SK-N-SH (cell line): ENCODE results near the gene YBX1. TPM values are rescaled to one million over a fixed set of nuclear protein-coding genes. Genes with fewer than 3 reads are reported as not detected.

Experiments
- CTCF ChIA-PET: fragments of 300-600, 350-600 bp; formaldehyde crosslinking; extraction: SDS; loops from one replicate; lab custom pipeline; 2021; lab: Yijun Ruan, JAX
- POLR2A ChIA-PET: fragments of 350-600 bp; sonication (Branson Sonifier 250); formaldehyde crosslinking; extraction: SDS; loops from one replicate; lab custom pipeline; 2020; ENCODE audit warnings: antibody characterized with exemption, inconsistent platforms; lab: Yijun Ruan, JAX
- DNase-seq: peaks from one replicate; pipeline ENCODE4 v3.0.0; 2012
- H2AFZ ChIP-seq: fragments of 200-600 bp; sonication (generic); 2 replicates; pipeline ENCODE4 v1.8.1; 2016; ENCODE audit warnings: antibody characterized with exemption, mild to moderate bottlenecking, low read depth
- H3F3A ChIP-seq: fragments of 200-600 bp; sonication (generic); replicated peaks from 2 replicates; pipeline ENCODE3; 2016; ENCODE audit warnings: antibody characterized with exemption, mild to moderate bottlenecking; ENCODE audit not compliant: insufficient read depth
- H3K27ac ChIP-seq, 2 experiments: fragments of 200-500 bp in 1 of 2; fragments of 200-600 bp in 1 of 2; sonication (Bioruptor generic) in 1 of 2; sonication (generic), shearing (Covaris generic) in 1 of 2; 2 replicates each; pipeline versions ENCODE4 v1.5.1 to v1.6.1; 2014 to 2016; ENCODE audit warnings: low read depth in 2 of 2, inconsistent platforms in 1 of 2, low read length in 1 of 2, mild to moderate bottlenecking in 1 of 2, mixed read lengths in 1 of 2
- H3K27me3 ChIP-seq: fragments of 200-600 bp; sonication (generic), shearing (Covaris generic); 2 replicates; pipeline ENCODE4 v1.6.1; 2016; ENCODE audit warnings: mixed run types; ENCODE audit not compliant: insufficient read depth
- H3K36me3 ChIP-seq, 2 experiments: fragments of 200-500 bp in 1 of 2; fragments of 200-600 bp in 1 of 2; sonication (Bioruptor generic) in 1 of 2; sonication (generic) in 1 of 2; replicated peaks in 1 of 2; 2 replicates each; pipeline versions ENCODE3 to v1.5.1; 2014 to 2016; ENCODE audit warnings: low read length in 1 of 2, mild to moderate bottlenecking in 1 of 2; ENCODE audit not compliant: insufficient read depth in 2 of 2, control insufficient read depth in 1 of 2
- H3K4me1 ChIP-seq, 2 experiments: fragments of 200-500 bp in 1 of 2; fragments of 200-600 bp in 1 of 2; sonication (Bioruptor generic) in 1 of 2; sonication (generic), shearing (Covaris generic) in 1 of 2; 2 replicates each; pipeline versions ENCODE4 v1.5.1 to v1.6.1; 2014 to 2016; ENCODE audit warnings: low read depth in 1 of 2, low read length in 1 of 2, mixed run types in 1 of 2; ENCODE audit not compliant: insufficient read depth in 2 of 2, control insufficient read depth in 1 of 2
- H3K4me2 ChIP-seq: fragments of 200-600 bp; sonication (generic), shearing (Covaris generic); 2 replicates; pipeline ENCODE4 v1.6.1; 2017; ENCODE audit warnings: mixed run types
- H3K4me3 ChIP-seq, 2 experiments: fragments of 200-500 bp in 1 of 2; fragments of 200-600 bp in 1 of 2; sonication (Bioruptor generic) in 1 of 2; sonication (generic), shearing (Covaris generic) in 1 of 2; 2 replicates each; pipeline versions ENCODE4 v1.5.1 to v1.8.1; 2014 to 2016; ENCODE audit warnings: low read depth in 2 of 2, inconsistent platforms in 1 of 2, low read length in 1 of 2, mild to moderate bottlenecking in 1 of 2, mixed read lengths in 1 of 2, moderate library complexity in 1 of 2
- H3K79me2 ChIP-seq: fragments of 200-600 bp; sonication (generic); 2 replicates; pipeline ENCODE4 v1.8.1; 2017; ENCODE audit warnings: mild to moderate bottlenecking; ENCODE audit not compliant: insufficient read depth
- H3K9ac ChIP-seq: fragments of 200-600 bp; sonication (generic); 2 replicates; pipeline ENCODE4 v1.6.1; 2017; ENCODE audit warnings: mixed run types
- H3K9me2 ChIP-seq: fragments of 200-600 bp; sonication (generic); 2 replicates; pipeline ENCODE4 v1.6.1; 2017; ENCODE audit warnings: mixed run types
- H3K9me3 ChIP-seq: fragments of 200-600 bp; sonication (generic); 2 replicates; pipeline ENCODE4 v1.6.1; 2017; ENCODE audit warnings: mixed run types, mild to moderate bottlenecking, moderate library complexity
- H4K20me1 ChIP-seq: fragments of 200-600 bp; sonication (generic); 2 replicates; pipeline ENCODE4 v1.6.1; 2017; ENCODE audit warnings: mild to moderate bottlenecking, mixed run types; ENCODE audit not compliant: insufficient read depth
- EZH2phosphoT487 ChIP-seq: fragments of 200-600 bp; sonication (generic); IDR thresholded peaks from 2 replicates; pipeline ENCODE4 v1.6.1; 2017; ENCODE audit warnings: low read depth, mixed run types, mild to moderate bottlenecking, antibody characterized with exemption, moderate library complexity, borderline replicate concordance
- FOXJ3 ChIP-seq: sonication (generic); formaldehyde crosslinking; IDR thresholded peaks from 2 replicates; pipeline ENCODE4 v1.5.1; 2020; ENCODE audit warnings: mild to moderate bottlenecking, missing genetic modification reagents
- FOXM1 ChIP-seq: IDR thresholded peaks from 2 replicates; pipeline ENCODE4 v1.4.0; 2012; ENCODE audit warnings: low read depth, mild to moderate bottlenecking
- GATA2 ChIP-seq: sonication (generic); formaldehyde crosslinking; IDR thresholded peaks from 2 replicates; pipeline ENCODE4 v1.5.0; 2020; ENCODE audit warnings: mild to moderate bottlenecking, missing genetic modification reagents
- IRF3 ChIP-seq: fragments of 150-350 bp; IDR thresholded peaks from 2 replicates; pipeline ENCODE4 v1.6.1; 2016; ENCODE audit warnings: mild to moderate bottlenecking, low read depth, low read length
- JUND ChIP-seq: IDR thresholded peaks from 2 replicates; pipeline ENCODE4 v1.4.0; 2012
- MXI1 ChIP-seq: IDR thresholded peaks from 2 replicates; pipeline ENCODE4 v1.6.1; 2012; ENCODE audit warnings: mild to moderate bottlenecking, low read depth, low read length, improper control_type of control experiment
- NFIC ChIP-seq: IDR thresholded peaks from 2 replicates; pipeline ENCODE4 v1.4.0; 2012; ENCODE audit warnings: borderline replicate concordance
- NRF1 ChIP-seq: IDR thresholded peaks from 2 replicates; pipeline ENCODE4 v1.6.1; 2012; ENCODE audit warnings: low read depth, mild to moderate bottlenecking, low read length
- RFX5 ChIP-seq: IDR thresholded peaks from 2 replicates; pipeline ENCODE4 v1.6.1; 2012; ENCODE audit warnings: mild to moderate bottlenecking, improper control_type of control experiment, low read length
- SIN3A ChIP-seq: IDR thresholded peaks from 2 replicates; pipeline ENCODE4 v1.6.1; 2012; ENCODE audit warnings: low read depth, mild to moderate bottlenecking, low read length, moderate library complexity, borderline replicate concordance
- USF2 ChIP-seq: fragments of 150-350 bp; IDR thresholded peaks from 2 replicates; pipeline ENCODE4 v1.6.1; 2017; ENCODE audit warnings: antibody characterized with exemption, low read length, low read depth, borderline replicate concordance
- YY1 ChIP-seq: IDR thresholded peaks from 2 replicates; pipeline ENCODE4 v1.4.0; 2012; ENCODE audit warnings: low read depth, mild to moderate bottlenecking
- WGBS: methylation state at CpG from one replicate; pipeline ENCODE4 v1.1.6; 2017; ENCODE audit warnings: low lambda C conversion rate; 5-methylcytosine and 5-hydroxymethylcytosine counted together
- polyA plus RNA-seq, 3 experiments: library from polyadenylated mRNA; depleted of rRNA; stranded (reverse); fragments of >200 nt; gene quantifications; 2 replicates each; pipeline ENCODE4 v1.2.3, GENCODE V29; 2012
- TF ChIP-seq, protein P1 (sequence below): IDR thresholded peaks from 2 replicates; pipeline ENCODE4 v1.6.1; 2012; ENCODE audit warnings: mild to moderate bottlenecking, low read depth, low read length, moderate library complexity

YBX1 gene
- polyA plus RNA-seq, 1 of the 3 experiments (the other 2 are of a cell fraction): 592 TPM

DNA sequence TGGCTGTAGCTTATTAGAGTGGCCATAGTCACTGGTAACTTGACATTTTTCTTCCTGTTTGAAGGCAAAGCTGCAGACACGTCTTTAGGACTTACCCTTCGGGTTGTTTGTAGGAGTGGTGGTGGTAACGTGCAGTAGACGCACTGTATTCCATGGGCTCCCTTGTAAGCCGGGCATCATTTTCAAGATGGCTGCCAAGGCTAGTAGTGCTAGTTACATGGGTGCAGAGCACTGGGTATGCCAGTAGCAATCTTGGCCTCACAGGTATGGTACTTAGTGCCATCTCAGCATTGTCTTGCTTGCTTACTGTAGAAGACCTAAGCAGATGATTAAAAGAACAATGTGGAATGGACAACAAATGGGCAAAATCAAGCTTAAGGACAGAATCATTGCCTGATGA is 1.9 kb downstream of the YBX1 start:
- H3F3A ChIP-seq: no peaks in the 10 kb centered on the region
- ChIA-PET POLR2A (interaction anchor here (2.4 kb wide), 1 partner anchor 8 kb away, joined by 9 read pairs; no protein-coding TSS in a partner anchor), CTCF (interaction anchor here (0.7 to 1.5 kb wide), 3 partner anchors 63 to 389 kb away, joined by 3 read pairs; no protein-coding TSS in a partner anchor)
- H3K79me2 ChIP-seq: peaks cover 74% of the 10 kb centered on the region
- DNase-seq: peak; percentile 42
- H3K4me2 ChIP-seq: peak overlapping the region; percentile 88
- peak overlapping the region in 1 of 2 experiments; percentile 48; a peak in 3 of 4 replicates for H3K27ac ChIP-seq
- H3K4me3 ChIP-seq: peak overlapping the region; percentile 71 to 92
- H3K9me3 ChIP-seq: no peaks in the 10 kb centered on the region
- peak overlapping the region; percentile 82; the same call in 1 of the 2 replicates for H3K9ac ChIP-seq
- 13% methylated on average over 5 of the region's 5 CpGs for WGBS
- no peaks in the 10 kb centered on the region for H3K27me3 ChIP-seq
- H3K36me3 ChIP-seq: peaks cover 29 to 49% of the 10 kb centered on the region in 2 experiments
- peaks cover 22 to 32% of the 10 kb centered on the region in 2 experiments; a peak in 3 of 4 replicates for H3K4me1 ChIP-seq
- TF ChIP-seq FOXM1: no peak
- TF ChIP-seq IRF3: no peak
- peak; percentile 87 for TF ChIP-seq YY1
- TF ChIP-seq MXI1: 0 out of 2 replicates have a peak, but pooled peaks have one; percentile 37
- 0 out of 2 replicates have a peak, but pooled peaks have one; percentile 35 for TF ChIP-seq SIN3A
- TF ChIP-seq GATA2 (CRISPR knock-in tag): no peak
- no peak for TF ChIP-seq FOXJ3
- no peak for TF ChIP-seq JUND
- no peak for TF ChIP-seq NRF1
- TF ChIP-seq NFIC: no peak
- TF ChIP-seq RFX5: no peak
- TF ChIP-seq EZH2phosphoT487: no peak
- TF ChIP-seq USF2: no peak
- TF ChIP-seq, all 33 proteins: peak for 3
- Histone ChIP-seq H2AFZ (no peak overlapping the region), H4K20me1 (peaks cover 62% of the 10 kb centered on the region), H3K9me2 (no peaks in the 10 kb centered on the region)

- WGBS: 92% methylated on average over 4 of the region's 4 CpGs
- no peak overlapping the region for H3K4me3 ChIP-seq
- POLR2A ChIA-PET: no interaction called here
Observed at GRCh38 chr1:42686418-42686817, 4.2 kb downstream of the YBX1 start.

More at GRCh38 chr1:42686418-42686817, 4.2 kb downstream of the YBX1 start:
- Histone ChIP-seq H3K27me3 (no peaks in the 10 kb centered on the region), H3K9me2 (no peaks in the 10 kb centered on the region), H3K27ac (no peak overlapping the region; a peak in 1 of 4 replicates), H4K20me1 (peaks cover 84% of the 10 kb centered on the region), H3K9ac (no peak overlapping the region), H3F3A (no peaks in the 10 kb centered on the region)
- TF ChIP-seq, protein P1, sequence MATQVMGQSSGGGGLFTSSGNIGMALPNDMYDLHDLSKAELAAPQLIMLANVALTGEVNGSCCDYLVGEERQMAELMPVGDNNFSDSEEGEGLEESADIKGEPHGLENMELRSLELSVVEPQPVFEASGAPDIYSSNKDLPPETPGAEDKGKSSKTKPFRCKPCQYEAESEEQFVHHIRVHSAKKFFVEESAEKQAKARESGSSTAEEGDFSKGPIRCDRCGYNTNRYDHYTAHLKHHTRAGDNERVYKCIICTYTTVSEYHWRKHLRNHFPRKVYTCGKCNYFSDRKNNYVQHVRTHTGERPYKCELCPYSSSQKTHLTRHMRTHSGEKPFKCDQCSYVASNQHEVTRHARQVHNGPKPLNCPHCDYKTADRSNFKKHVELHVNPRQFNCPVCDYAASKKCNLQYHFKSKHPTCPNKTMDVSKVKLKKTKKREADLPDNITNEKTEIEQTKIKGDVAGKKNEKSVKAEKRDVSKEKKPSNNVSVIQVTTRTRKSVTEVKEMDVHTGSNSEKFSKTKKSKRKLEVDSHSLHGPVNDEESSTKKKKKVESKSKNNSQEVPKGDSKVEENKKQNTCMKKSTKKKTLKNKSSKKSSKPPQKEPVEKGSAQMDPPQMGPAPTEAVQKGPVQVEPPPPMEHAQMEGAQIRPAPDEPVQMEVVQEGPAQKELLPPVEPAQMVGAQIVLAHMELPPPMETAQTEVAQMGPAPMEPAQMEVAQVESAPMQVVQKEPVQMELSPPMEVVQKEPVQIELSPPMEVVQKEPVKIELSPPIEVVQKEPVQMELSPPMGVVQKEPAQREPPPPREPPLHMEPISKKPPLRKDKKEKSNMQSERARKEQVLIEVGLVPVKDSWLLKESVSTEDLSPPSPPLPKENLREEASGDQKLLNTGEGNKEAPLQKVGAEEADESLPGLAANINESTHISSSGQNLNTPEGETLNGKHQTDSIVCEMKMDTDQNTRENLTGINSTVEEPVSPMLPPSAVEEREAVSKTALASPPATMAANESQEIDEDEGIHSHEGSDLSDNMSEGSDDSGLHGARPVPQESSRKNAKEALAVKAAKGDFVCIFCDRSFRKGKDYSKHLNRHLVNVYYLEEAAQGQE: no peak
- TF ChIP-seq, all 33 proteins: peak for 0
- H3K4me2 ChIP-seq: peak overlapping the region; percentile 88
- peaks cover 34 to 57% of the 10 kb centered on the region in 2 experiments for H3K36me3 ChIP-seq
- no peaks in the 10 kb centered on the region for H3K9me3 ChIP-seq
- no peak overlapping the region for H2AFZ ChIP-seq
- CTCF ChIA-PET: interaction anchor here (1.0 kb wide), 1 partner anchor 16 kb away, joined by 3 read pairs; no protein-coding TSS in a partner anchor
- peaks cover 88% of the 10 kb centered on the region for H3K79me2 ChIP-seq
- no peak for DNase-seq
- H3K4me1 ChIP-seq: peaks cover 31 to 36% of the 10 kb centered on the region in 2 experiments; a peak in 3 of 4 replicates
